ENCODE measurements around the gene GLI3. TPM values are rescaled to one million over a fixed set of nuclear protein-coding genes. Genes with fewer than 3 reads are reported as not detected.

Gene GLI3
- total and polyA plus RNA-seq, 2 of the 8 experiments (the other 6 are each of a cell fraction or from before 2014, with no cell fraction given) = 8.0 to 31.1 TPM

DNA sequence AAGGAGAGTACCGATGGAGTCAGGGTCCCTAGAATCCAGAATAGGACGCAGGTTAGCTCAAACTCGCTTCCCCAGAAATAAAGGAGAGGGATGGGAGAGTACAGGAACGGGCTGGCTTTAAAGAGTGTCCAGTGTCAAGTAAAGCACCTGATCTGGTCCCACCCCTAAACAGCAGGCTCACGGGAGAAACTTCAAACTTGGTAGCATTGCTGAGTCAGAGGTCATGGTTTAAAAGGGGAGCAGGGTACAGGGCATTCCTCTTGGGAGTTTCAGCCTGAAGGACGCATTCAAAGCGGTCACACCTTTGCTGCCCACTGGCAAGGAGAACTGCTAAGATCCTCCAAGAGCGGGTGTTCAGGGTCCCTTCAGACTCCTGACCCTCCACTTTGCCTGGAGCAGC lies 140.7 kb downstream of the GLI3 start (continued):
- TF ChIP-seq CHD7 (IDR thresholded peaks at IDR 0.05; ENCODE audit: insufficient replicate concordance, low read length) = no peak
- no peak for TF ChIP-seq GABPA (IDR thresholded peaks at IDR 0.05; ENCODE audit: borderline replicate concordance, insufficient read depth, low read length)
- TF ChIP-seq, protein P1, sequence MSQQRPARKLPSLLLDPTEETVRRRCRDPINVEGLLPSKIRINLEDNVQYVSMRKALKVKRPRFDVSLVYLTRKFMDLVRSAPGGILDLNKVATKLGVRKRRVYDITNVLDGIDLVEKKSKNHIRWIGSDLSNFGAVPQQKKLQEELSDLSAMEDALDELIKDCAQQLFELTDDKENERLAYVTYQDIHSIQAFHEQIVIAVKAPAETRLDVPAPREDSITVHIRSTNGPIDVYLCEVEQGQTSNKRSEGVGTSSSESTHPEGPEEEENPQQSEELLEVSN (IDR thresholded peaks at IDR 0.05) = no peak
- no peak for TF ChIP-seq POLR2AphosphoS5 (IDR thresholded peaks at IDR 0.05; ENCODE audit: low read depth, low read length)
- TF ChIP-seq BCL11A (IDR thresholded peaks at IDR 0.05; ENCODE audit: low read depth in 2 of 2, low read length in 2 of 2) = no peak
